ENCODE measurements around the gene EFHC2. TPM values are rescaled to one million over a fixed set of nuclear protein-coding genes. Genes with fewer than 3 reads are reported as not detected.

The EFHC2 gene
- total and polyA plus RNA-seq, 2 of the 8 experiments (the other 6 are each of a cell fraction or from before 2014, with no cell fraction given): 1.8 to 3.4 TPM

GRCh38 chrX:44147130-44147529 lies 196.3 kb downstream of the EFHC2 start (continued):
- TF ChIP-seq, protein P1, sequence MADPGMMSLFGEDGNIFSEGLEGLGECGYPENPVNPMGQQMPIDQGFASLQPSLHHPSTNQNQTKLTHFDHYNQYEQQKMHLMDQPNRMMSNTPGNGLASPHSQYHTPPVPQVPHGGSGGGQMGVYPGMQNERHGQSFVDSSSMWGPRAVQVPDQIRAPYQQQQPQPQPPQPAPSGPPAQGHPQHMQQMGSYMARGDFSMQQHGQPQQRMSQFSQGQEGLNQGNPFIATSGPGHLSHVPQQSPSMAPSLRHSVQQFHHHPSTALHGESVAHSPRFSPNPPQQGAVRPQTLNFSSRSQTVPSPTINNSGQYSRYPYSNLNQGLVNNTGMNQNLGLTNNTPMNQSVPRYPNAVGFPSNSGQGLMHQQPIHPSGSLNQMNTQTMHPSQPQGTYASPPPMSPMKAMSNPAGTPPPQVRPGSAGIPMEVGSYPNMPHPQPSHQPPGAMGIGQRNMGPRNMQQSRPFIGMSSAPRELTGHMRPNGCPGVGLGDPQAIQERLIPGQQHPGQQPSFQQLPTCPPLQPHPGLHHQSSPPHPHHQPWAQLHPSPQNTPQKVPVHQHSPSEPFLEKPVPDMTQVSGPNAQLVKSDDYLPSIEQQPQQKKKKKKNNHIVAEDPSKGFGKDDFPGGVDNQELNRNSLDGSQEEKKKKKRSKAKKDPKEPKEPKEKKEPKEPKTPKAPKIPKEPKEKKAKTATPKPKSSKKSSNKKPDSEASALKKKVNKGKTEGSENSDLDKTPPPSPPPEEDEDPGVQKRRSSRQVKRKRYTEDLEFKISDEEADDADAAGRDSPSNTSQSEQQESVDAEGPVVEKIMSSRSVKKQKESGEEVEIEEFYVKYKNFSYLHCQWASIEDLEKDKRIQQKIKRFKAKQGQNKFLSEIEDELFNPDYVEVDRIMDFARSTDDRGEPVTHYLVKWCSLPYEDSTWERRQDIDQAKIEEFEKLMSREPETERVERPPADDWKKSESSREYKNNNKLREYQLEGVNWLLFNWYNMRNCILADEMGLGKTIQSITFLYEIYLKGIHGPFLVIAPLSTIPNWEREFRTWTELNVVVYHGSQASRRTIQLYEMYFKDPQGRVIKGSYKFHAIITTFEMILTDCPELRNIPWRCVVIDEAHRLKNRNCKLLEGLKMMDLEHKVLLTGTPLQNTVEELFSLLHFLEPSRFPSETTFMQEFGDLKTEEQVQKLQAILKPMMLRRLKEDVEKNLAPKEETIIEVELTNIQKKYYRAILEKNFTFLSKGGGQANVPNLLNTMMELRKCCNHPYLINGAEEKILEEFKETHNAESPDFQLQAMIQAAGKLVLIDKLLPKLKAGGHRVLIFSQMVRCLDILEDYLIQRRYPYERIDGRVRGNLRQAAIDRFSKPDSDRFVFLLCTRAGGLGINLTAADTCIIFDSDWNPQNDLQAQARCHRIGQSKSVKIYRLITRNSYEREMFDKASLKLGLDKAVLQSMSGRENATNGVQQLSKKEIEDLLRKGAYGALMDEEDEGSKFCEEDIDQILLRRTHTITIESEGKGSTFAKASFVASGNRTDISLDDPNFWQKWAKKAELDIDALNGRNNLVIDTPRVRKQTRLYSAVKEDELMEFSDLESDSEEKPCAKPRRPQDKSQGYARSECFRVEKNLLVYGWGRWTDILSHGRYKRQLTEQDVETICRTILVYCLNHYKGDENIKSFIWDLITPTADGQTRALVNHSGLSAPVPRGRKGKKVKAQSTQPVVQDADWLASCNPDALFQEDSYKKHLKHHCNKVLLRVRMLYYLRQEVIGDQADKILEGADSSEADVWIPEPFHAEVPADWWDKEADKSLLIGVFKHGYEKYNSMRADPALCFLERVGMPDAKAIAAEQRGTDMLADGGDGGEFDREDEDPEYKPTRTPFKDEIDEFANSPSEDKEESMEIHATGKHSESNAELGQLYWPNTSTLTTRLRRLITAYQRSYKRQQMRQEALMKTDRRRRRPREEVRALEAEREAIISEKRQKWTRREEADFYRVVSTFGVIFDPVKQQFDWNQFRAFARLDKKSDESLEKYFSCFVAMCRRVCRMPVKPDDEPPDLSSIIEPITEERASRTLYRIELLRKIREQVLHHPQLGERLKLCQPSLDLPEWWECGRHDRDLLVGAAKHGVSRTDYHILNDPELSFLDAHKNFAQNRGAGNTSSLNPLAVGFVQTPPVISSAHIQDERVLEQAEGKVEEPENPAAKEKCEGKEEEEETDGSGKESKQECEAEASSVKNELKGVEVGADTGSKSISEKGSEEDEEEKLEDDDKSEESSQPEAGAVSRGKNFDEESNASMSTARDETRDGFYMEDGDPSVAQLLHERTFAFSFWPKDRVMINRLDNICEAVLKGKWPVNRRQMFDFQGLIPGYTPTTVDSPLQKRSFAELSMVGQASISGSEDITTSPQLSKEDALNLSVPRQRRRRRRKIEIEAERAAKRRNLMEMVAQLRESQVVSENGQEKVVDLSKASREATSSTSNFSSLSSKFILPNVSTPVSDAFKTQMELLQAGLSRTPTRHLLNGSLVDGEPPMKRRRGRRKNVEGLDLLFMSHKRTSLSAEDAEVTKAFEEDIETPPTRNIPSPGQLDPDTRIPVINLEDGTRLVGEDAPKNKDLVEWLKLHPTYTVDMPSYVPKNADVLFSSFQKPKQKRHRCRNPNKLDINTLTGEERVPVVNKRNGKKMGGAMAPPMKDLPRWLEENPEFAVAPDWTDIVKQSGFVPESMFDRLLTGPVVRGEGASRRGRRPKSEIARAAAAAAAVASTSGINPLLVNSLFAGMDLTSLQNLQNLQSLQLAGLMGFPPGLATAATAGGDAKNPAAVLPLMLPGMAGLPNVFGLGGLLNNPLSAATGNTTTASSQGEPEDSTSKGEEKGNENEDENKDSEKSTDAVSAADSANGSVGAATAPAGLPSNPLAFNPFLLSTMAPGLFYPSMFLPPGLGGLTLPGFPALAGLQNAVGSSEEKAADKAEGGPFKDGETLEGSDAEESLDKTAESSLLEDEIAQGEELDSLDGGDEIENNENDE (IDR thresholded peaks at IDR 0.05; ENCODE audit: insufficient replicate concordance, low read length): no peak
- TF ChIP-seq JUND (IDR thresholded peaks at IDR 0.05; ENCODE audit: low read length) (no peak), TAF1 (IDR thresholded peaks at IDR 0.05; ENCODE audit: low read depth, low read length) (no peak), KDM4A (IDR thresholded peaks at IDR 0.05; ENCODE audit: low read depth, low read length, severe bottlenecking) (no peak), JUN (IDR thresholded peaks at IDR 0.05; ENCODE audit: low read depth, low read length) (no peak)
- TF ChIP-seq, protein P2, sequence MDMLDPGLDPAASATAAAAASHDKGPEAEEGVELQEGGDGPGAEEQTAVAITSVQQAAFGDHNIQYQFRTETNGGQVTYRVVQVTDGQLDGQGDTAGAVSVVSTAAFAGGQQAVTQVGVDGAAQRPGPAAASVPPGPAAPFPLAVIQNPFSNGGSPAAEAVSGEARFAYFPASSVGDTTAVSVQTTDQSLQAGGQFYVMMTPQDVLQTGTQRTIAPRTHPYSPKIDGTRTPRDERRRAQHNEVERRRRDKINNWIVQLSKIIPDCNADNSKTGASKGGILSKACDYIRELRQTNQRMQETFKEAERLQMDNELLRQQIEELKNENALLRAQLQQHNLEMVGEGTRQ (IDR thresholded peaks at IDR 0.05; ENCODE audit: low read length): no peak
- TF ChIP-seq, protein P3, sequence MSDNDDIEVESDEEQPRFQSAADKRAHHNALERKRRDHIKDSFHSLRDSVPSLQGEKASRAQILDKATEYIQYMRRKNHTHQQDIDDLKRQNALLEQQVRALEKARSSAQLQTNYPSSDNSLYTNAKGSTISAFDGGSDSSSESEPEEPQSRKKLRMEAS (IDR thresholded peaks at IDR 0.05): no peak
